ENCODE results near the gene TSHR.
"Not testable (repeated sequence)": the region's sequence is repeated elsewhere in the genome, so short reads cannot be mapped to it uniquely, and the experiment has no call there.

The TSHR gene

DNA sequence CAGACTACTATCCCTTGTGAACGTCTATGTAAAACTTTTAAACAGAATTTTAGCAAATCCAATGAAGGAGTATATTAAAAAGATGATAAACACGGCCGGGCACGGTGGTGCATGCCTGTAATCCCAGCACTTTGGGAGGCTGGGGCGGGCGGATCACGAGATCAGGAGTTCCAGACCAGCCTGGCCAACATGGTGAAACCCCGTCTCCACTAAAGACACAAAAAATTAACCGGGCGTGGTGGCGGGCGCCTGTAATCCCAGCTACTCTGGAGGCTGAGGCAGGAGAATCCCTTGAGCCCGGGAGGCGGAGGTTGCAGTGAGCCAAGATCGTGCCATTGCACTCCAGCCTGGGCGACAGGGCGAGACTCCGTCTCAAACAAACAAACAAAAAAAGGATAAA, 2.2 kb upstream of the TSHR start:
- not testable (repeated sequence) for DNase-seq

DNA sequence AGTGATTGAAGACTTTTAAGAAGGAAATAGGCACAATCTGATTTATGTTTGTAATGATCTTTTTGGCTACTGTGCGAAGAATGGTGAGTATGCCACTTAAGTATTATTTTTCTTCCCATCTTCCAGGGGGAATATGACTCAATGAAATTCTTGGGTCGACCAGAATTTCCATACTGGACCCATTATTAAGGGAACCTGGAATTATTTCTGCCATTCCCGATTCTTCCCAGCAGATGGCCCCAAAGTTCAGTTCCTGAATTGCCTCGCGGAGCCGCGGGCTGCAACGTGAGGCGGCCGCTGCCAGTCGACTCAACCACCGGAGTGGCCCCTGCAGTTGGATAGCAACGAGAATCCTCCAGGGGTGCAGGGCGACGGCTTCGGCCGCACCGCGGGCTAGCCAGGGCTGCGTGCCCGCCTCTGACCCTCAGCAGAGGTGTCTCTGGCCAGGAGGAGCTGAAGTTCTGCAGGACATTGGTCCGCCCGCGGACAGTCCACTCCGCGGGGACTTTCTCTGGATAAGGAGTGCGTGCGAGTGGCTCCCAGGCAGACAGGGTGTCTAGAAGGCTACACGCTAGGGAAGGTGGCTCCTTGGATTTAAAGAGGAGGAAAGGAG, 628 bp upstream of the TSHR start:
- DNase-seq, result peak; percentile 42 to 65 (median 54)

DNA sequence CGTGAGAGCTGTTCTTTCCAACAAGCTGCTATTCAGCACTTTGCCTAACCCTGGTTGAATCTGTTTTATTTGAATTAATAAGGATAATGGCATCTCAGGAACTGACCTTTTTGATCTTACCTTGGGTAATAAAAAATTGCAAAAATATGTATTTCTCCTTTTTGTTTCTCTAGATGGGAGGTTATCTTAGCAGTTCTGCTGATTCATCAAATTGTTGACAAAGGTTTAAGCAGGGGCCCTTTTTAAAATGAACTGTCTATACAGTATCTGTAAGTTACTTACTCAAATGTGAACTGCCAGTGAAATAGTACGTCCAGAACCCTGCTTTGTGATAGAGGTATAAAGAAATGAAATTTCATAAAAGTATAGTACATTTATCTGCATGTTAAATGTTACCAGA, 681 bp downstream of the TSHR start:
- no peak for DNase-seq

DNA sequence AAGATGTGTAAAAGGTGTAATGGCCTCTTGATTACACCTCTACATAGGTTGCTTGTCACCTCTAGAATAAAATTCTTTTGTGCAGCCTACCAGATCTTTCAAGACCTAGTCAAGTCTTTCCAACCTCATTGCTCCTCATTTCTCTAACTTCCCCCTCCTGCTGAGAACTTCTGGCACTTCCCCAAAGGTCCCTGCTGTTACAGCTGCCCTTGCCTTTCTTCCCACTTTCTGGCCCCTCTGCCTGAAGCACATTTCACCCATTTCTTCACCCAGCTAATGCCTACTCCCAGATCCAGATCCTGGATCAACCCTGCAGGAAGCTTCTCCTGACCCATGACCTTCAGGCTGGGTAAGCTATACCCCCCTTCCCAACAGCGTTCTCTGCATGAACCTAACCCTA, 1.5 kb downstream of the TSHR start:
- no peak for DNase-seq

DNA sequence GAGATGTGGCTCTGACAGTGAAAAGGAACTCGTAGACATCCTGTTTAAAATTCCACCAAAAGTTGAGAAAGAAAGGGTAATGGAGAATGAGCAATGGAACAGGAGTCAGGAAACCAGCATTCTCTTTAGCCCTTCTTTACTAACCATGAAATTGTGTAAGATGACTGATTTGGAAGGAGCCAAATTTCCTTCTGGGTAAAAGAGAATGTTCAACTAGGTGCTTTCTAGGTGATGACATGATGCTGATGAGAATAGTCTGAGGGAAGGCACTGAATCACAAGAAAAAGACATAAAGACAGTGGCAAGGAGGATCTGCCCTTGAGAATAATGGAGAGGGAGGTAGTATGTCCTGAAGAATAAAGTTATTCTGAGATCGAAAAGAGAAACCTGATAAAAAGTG, 2.2 kb downstream of the TSHR start:
- no peak for DNase-seq

DNA sequence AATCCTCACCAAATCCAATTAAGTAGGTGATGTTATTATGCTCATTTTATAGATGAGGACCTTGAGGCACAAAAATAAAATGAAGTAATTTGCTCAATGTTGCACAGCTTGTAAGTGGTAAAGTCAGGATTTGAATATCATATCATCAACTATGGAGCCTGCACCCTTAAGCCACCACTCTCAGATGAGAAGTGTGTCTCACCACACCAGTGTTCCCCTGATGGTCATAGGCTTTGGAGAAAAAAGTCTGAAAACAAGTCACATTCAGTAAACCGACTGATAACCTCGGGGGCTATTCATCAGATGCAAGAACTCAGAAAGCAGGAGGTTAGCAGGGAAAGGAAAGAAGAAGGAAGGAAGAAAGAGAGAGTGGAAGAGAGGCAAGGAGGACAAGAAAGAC, 2.8 kb downstream of the TSHR start:
- DNase-seq, result no peak

DNA sequence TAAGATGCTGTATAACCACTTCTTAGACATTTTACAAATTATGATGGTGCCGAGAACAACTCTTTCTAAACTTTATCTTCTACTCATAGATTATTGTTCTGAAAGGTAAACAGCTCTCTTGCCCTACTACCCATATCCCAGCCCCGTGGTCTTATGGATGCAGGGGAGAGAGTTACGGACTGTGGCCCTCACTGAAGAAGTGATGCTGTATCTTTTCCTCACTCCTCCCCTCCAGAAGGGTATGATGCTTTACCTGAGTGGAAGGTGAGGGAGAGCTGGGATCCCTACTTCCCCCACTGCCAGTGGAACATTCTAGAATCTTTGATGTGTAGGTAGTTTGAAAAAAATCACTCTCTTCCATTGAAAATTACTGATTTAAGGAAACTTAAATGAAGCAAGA, 3.5 kb downstream of the TSHR start:
- DNase-seq, result no peak

DNA sequence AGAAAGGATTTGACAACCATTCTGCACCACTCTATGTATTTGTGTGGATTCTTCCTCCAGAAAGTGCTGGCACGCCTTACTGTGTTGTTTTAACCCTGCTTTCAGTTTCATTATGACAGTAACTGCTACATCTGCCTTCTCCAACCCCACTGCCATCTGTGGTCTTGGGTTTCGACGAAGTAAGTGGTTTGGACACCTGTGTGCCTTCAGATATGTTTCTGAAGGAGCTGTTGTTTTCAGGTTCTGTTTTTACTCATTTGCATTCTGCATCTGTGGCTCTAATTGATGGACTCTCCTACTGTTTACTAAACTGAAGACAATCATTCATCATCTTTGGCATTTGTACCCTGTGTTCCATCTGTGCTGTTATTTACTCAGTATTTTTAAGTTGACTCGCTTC, 4.1 kb downstream of the TSHR start:
- DNase-seq, result peak in 3 of 4 experiments; percentile 21 to 31 (median 29)

DNA sequence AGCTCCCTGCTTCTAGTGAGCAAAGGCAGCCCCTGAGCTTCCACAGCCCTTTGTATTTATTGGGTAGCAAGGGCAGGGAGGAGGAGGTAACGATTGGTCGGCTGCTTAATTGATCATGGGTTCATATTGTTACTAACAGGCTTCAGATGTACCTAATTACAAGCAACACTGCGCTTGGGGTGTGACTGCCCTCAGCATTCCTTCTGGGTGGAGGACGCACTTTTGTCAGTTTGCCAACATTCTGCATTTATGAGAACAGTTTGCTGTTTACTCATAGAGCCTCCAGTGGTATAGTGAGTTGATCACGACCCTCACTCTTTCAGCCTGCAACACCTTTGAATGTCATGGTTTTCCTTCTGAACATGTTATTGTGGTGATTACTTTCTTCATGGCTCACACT, 9.6 kb downstream of the TSHR start:
- no peak for DNase-seq

DNA sequence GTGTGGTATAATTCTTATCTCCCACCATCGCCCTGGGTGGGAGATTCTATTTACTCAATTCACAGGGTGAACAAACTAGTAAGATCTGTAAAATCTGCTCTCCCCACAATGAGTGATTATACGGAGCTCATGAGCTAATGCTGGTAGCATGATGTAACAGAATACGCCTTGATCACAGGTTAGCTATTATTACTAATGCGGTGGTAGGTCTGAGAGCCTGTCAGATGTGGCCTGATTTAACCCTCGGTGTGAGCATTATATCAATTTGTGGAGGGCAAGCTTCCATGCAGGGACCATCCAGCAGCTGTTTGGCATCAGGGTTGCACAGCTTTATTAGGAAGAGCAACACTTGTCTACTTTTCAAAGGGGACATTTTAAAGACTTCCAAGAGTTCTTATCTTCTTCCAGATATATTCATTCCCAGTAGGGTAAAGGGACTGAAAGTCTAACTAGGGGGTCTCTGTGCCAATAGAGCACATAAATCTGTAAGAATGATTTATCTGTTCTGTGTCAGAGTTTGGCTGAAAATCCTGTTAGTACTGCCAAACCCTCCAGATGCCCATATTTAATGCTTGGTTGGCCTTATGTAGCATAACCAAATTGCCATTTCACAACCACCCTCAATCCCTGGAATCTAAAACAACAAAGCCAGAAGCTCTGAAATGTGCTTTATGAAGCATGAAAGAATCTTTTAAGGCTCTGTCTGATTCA, 18.7 kb downstream of the TSHR start:
- no peak for DNase-seq

DNA sequence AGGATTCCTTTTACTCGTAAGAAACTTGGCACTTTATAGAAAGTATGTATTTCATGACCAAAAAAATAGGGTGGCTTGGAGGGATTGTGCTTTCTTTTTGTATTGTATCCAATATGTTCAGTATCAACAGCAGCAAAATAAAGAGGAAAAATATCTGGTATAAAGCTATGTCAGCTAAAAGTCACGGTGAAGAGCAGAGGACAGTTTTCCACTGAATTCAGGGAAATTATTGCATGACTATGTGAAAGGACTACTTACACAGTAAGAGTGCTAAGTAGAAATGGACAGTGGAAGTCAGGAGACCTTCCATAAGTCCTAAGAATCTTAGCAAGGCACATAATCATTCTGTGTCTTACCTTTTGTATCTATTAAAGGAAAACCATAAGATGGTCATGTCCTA, 19.3 kb downstream of the TSHR start:
- DNase-seq, result no peak

DNA sequence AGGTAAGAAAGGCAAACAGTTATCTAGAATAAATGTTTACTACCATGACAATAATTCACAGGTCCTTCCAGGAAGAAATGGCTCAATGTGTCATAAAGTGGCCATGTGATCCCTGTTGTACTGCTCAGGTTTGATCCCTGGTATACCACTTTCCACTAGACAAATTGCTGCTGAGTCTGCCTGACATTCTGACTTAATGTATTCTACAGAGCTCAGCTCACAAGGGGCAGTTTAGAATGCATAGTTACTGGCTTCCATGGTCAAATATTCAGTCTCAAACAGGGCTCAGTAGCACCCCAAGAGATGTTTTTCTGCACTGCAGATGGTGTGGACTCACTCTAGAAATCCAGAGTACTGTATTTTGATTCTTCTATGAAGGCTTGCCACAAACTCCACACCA, 21.8 kb downstream of the TSHR start:
- DNase-seq, result no peak

DNA sequence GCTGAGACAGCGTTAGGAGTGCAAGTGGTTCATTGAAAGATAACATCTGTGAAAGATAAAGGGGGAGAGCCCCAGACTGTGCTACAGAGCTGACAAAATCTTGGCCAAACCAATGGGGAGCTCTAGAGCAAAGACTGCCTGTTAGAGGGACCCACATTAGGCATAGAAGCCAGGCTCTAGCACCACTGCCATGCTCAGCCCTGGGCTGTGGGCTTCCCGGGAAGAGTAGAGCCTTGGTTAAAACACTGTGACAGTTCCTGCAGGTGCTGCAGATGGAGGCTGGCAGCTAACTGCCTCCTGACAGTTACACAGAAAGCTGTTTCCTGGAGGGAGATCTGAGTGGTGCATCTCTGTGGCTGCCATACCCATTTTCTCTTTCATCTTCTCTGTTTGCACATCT, 23.0 kb downstream of the TSHR start:
- DNase-seq, result peak in 1 of 4 experiments; percentile 23

DNA sequence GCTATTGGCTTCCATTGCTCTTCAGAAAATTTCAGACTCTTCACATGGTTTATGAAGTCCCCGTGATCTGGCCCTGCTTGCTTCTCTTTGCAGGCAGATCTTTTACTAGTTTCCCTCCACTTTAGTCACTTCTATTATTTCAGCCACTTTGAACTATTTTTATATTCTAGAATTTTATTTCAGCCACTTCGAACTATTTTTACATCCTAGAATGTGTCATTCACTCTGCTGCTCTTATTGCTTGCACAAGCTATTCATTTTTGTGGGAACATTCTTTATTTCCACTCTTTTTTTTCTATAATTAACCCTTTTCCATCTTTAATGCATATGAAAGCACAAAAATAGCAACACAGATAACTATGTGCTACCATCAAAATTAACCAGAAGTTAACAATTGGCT, 24.5 kb downstream of the TSHR start:
- DNase-seq, result no peak

DNA sequence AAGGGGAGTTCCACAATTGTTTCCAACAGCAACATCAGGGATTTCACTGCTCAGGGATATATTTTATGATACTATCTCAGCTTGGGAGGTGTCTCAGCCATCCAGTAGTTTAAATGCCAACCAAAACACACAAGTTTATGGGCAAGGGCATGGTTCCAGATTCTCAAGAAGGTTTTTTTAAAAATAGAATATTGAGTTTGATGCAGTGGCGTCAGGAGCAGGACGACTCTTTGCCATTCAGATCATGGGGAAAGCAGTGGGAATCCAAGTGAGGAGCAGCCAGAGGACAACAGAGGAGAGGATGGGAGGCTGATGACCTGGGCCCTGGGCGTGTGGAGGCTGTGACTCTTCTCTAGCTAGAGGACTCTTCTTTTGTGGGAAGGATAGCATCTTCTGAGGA, 25.7 kb downstream of the TSHR start:
- no peak for DNase-seq

DNA sequence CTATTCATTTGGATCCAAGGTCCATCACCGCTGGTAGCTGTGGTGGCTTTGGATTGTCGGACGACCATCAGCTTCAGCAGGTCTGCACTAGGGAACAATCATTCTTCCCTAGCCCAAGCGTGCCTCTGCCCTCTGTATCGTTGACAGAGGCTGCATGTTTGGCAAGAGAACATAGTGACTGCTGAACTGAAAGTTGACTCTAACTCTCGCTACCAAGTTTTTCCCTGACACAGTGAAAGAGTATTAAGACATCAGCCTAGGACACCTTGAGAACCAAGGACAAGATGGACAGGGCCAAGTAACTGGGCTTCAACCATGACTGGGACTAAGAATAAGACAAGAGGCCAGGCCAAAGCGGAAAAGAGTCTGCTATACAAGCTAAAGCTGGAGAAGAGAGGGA, 26.3 kb downstream of the TSHR start:
- no peak for DNase-seq

DNA sequence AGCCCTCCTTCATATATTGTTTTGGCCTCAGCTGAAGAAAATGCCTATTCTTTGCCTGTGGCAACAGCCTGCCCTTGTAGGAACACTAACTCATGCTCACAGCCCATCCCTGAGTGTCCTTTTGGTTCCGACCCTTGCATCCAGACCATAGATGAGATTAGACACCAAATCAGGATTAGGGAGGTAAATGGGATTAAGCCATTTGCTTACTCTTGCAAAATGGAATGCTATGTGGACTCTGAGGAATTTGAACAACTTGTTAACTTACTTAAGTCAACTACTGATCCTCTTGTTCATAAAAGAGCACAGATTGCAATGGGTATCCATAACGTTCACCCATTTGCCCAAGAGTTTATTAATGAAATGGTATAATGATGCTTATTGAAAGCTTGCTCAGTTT, 27.3 kb downstream of the TSHR start:
- DNase-seq, result no peak

DNA sequence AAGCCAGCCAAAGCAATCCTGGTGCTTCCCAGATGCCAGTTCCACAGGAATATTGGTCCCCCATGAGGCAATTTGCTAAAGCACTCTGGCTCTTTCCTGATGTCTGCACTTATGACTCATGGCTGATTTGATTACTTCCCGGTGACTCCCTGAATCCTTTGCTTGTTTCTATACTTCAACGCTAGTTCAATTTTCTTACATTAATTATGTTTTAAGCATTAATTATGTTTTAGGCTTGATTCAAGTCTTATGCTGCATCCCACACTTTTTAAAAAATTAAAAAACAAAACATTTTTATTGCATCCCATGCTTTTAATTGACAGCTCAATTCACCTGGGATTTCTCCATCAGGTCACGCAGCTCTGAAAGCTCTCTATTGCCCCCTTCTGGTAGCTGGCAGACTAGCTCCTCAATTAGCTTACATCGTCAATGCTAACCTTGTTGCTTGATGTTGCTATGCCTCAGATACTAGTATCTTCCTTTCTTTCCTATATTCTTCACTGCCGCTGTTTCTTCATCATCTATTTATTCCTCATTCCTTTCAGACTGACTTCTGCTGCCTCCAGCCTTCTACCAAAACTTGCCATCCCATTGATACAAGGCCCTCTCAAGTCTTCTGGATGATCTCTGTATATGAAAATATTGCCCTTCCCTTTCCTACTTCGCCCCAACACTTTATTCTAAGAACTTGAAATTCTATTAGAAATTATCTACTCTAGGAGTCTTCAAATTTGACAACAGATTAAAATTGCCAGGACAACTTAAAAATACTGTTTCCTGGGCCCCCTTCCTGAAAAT, 32.0 kb downstream of the TSHR start:
- peak; percentile 5 to 31 (median 24) for DNase-seq

DNA sequence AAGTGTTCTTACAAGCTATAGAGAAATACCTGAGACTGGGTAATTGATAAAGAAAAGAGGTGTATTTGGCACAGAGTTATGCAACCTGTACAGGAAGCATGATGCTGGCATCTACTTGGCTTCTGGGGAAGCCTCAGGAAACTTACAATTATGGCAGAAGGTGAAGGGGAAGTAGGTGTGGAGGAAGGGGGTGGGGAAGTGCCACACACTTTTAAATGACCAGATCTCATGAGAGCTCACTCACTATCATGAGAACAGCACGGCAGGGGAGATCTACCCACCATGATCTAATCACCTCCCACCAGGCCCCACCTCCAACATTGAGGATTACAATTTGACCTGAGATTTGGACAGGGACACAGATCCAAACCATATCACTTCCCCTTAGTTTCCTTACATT, 32.8 kb downstream of the TSHR start:
- DNase-seq, result no peak

DNA sequence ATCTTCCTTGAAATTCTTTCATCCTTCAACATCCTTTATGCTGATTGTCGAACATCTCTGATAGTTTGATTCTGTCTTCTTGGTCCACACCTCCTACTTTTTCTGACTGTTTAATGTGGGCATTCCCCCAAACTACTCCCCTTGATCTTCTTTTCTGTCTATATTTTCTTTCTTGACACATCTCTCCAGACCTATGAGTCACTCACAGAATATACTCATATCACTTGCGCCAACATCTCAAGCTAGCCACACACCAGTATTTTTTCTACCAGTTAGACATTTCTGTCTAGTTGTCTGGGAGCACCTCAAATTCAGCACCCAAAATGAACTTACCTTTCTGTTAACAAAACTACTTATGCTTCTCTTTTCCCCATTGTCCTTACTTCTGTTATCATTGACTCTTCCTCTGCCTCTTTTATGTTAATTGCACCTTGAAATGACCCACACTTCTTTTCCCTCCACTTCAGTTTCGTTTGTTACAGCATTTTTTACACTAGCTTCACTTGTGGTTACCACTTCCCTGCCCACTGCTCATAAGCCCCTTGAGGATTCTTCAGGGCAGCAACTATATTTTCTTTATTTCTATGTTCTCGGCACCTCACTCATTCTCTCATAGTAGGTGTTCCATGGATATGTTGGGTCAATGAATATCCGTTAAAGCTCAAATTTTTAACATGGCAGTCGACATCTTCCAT, 33.5 kb downstream of the TSHR start:
- DNase-seq, result no peak

DNA sequence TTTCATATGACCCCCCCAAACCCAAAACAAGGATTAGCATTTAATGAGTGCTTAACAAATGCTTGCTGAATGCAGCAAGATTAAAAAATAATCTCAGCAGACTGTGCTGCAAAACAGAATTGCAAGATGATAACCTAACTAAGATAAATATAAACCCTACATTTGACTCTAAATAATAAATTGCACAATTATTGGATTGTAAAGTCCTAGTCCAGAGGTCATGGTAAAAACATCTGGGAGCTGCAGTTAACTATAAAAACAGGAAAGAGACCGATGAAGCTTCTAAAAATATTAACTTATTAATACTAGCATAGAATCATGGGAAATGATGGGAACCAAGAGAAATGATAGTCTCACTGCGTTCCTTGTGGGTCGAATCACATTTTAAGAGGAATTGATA, 37.2 kb downstream of the TSHR start:
- DNase-seq, result no peak

DNA sequence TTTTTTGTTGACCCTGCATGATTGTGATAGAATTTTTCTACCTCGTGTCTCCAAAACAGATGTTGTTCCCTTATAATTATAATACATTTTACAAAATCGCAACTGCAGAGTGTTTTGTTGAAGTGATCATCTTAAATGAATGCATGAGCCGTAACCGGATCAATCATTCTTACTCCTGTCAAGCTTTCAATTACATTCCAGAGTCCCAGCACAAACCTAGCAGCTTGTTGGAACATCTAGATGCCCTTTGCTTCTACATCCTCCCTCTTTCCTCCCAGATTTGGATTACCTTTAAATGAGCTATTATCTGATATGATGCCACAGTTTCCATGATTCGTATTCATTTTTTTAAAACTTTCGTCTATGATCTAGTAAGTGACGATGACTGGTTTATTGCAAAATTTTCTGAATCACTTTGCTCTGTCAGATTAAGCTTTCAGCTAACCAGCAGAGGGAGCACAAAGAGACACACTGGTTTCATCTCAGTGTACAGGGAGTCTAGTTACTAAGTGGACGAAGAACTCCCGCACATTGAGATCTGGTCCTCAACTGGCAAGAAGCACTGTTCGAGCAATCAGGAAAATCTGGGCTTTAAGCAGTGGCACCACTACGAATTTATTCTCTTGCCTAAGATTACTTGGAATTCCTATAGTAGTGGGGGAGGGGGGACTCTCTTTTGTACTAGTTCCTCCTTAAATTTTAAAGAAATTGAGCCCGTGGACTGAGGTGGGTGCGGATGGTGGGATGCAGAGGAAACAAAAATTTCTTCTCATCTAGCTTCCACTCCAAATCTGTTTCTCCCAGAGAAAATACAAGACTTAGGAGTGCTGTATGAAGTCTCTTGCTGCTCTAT, 40.9 kb downstream of the TSHR start:
- no peak for DNase-seq

DNA sequence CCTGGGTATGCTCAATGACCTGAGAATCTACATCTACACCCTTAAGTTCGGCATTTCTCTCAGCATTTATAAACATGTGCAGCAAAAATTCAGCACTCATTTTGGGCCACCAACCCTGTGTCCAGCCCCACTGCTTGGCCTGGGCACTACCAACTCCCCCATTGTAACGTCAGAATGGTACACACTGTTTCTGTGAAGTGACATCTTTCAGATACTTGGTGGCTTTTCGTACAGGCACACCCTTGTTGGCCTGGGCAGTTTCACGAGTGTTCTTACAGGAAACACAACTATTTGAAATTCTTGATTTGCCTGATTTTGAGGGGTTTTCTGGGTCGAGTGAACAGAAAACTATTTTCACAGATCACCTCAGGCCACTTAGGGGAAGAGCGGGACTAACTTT, 46.0 kb downstream of the TSHR start:
- no peak for DNase-seq
